Omental fat pad (tissue), 4 donors: Measurements from ENCODE around the gene TBC1D22A. TPM values are rescaled to one million over a fixed set of nuclear protein-coding genes. Genes with fewer than 3 reads are reported as not detected.

ENCODE experiments used
- ATAC-seq: fragments of 150-250 bp; one replicate; pipeline ENCODE4 v1.9.1; 2016; ENCODE audit warnings: mild to moderate bottlenecking, moderate library complexity; ENCODE audit not compliant: low FRiP score
- DNase-seq: peaks from one replicate; pipeline ENCODE4 v3.0.0-alpha.2; 2019; ENCODE audit warnings: low spot score
- total RNA-seq, 4 donors: library from RNA; depleted of rRNA; stranded (reverse); fragments of >200 nt; gene quantifications; one replicate each; pipeline ENCODE4 v1.1.0, GENCODE V29; 2016
- TF ChIP-seq, protein P1 (sequence below), 3 donors: fragments of 450-650 bp; IDR thresholded peaks; one replicate each; pipeline ENCODE4 v1.5.1; 2016 to 2017; ENCODE audit warnings: antibody characterized with exemption in 3 of 3, mild to moderate bottlenecking in 3 of 3, moderate library complexity in 2 of 3

Gene TBC1D22A
- total RNA-seq, 4 donors from 2014 or later = 21.3 to 31.2 (median 24.5) TPM

- no peak for DNase-seq
- no peak for ATAC-seq
Observed at GRCh38 chr22:46726066-46726985, 36.1 kb upstream of the TBC1D22A start.

GRCh38 chr22:46726986-46727317 is 35.5 kb upstream of the TBC1D22A start:
- DNase-seq = no peak

More at GRCh38 chr22:46726066-46726985, 36.1 kb upstream of the TBC1D22A start:
- TF ChIP-seq, protein P1, sequence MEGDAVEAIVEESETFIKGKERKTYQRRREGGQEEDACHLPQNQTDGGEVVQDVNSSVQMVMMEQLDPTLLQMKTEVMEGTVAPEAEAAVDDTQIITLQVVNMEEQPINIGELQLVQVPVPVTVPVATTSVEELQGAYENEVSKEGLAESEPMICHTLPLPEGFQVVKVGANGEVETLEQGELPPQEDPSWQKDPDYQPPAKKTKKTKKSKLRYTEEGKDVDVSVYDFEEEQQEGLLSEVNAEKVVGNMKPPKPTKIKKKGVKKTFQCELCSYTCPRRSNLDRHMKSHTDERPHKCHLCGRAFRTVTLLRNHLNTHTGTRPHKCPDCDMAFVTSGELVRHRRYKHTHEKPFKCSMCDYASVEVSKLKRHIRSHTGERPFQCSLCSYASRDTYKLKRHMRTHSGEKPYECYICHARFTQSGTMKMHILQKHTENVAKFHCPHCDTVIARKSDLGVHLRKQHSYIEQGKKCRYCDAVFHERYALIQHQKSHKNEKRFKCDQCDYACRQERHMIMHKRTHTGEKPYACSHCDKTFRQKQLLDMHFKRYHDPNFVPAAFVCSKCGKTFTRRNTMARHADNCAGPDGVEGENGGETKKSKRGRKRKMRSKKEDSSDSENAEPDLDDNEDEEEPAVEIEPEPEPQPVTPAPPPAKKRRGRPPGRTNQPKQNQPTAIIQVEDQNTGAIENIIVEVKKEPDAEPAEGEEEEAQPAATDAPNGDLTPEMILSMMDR (IDR thresholded peaks at IDR 0.05) = no peak

GRCh38 chr22:46727813-46728364 is 34.6 kb upstream of the TBC1D22A start:
- ATAC-seq = no peak
- TF ChIP-seq, protein P1 (IDR thresholded peaks at IDR 0.05) = no peak
- DNase-seq = no peak

More at GRCh38 chr22:46726986-46727317, 35.5 kb upstream of the TBC1D22A start:
- TF ChIP-seq, protein P1 (IDR thresholded peaks at IDR 0.05) = no peak
- no peak for ATAC-seq

- DNase-seq = no peak
- TF ChIP-seq, protein P1 (IDR thresholded peaks at IDR 0.05) = no peak
- no peak for ATAC-seq
Observed at GRCh38 chr22:46728470-46728869, 34.0 kb upstream of the TBC1D22A start.

- no peak for DNase-seq
- TF ChIP-seq, protein P1 (IDR thresholded peaks at IDR 0.05) = no peak
- no peak for ATAC-seq
Observed at GRCh38 chr22:46730568-46731245, 31.7 kb upstream of the TBC1D22A start.

DNA sequence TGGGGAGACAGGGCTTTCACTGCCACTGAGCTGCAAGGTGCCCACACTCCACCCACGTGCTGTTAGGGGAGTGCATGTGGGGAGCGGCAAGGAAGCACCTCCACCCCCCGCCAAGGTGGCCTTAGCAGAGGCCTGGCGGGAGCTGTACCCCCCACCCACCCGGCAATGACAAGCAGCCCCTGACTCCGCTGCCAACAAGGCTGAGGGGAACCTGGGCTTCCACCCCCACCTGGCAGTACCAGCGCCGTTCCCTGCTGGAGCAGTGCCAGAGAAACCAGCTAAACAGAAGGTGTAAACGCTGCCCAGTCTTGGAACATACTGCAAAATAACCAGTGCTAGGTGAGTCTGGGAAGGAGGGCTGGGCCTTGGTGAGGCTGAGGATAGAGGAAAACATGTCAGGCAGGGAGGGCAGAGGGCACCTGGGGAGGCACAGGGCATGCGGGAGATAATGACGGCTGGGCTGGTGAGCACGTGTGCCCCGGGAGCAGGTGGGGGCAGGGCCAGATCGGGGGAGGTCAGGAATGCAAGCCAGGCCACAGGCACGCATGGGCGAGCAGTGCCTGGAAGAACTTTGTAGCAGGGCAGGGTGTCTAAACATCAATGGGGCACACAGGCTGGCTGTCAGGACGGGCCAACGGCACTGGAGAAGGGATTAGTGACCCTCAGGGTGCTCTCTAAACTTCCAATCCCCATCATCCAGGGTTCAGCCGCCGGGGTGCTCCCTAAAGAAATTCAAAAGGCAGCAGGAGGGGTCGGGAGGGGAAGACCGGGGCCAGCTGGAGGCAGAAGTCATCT is 31.0 kb upstream of the TBC1D22A start:
- DNase-seq (no peak), ATAC-seq (peak; percentile 50)
- TF ChIP-seq, protein P1 (IDR thresholded peaks at IDR 0.05) = no peak
